K562 (cell line): ENCODE data around the gene MPZL1. TPM values are rescaled to one million over a fixed set of nuclear protein-coding genes. Genes with fewer than 3 reads are reported as not detected.

Experiments
- ATF7 ChIP-seq: fragments of 450-650 bp; IDR thresholded peaks from 2 replicates; pipeline ENCODE4 v1.7.1; 2014; ENCODE audit warnings: mild to moderate bottlenecking, moderate library complexity
- CTCFL ChIP-seq: IDR thresholded peaks from 2 replicates; pipeline ENCODE4 v1.6.1; 2011; ENCODE audit warnings: borderline replicate concordance, low read depth, mild to moderate bottlenecking, moderate library complexity, low read length; ENCODE audit not compliant: insufficient read depth, poor library complexity, severe bottlenecking
- E2F3 ChIP-seq: fragments of 250-450 bp; sonication (Bioruptor Pico); IDR thresholded peaks from 2 replicates; pipeline ENCODE4 v1.4.0; 2020; ENCODE audit warnings: mild to moderate bottlenecking
- GTF2F1 ChIP-seq: IDR thresholded peaks from 2 replicates; pipeline ENCODE4 v1.6.1; 2011; ENCODE audit warnings: low read depth, low read length, improper control_type of control experiment
- IRF2 ChIP-seq: sonication (generic); formaldehyde crosslinking; IDR thresholded peaks from 2 replicates; pipeline ENCODE4 v1.8.1; 2022; ENCODE audit warnings: mild to moderate bottlenecking, missing genetic modification reagents
- MBD1 ChIP-seq: fragments of 250-450 bp; sonication (Bioruptor Pico); IDR thresholded peaks from 2 replicates; pipeline ENCODE4 v1.8.0; 2022; ENCODE audit warnings: inconsistent platforms
- RBM14 ChIP-seq: fragments of 200-400 bp; formaldehyde crosslinking; IDR thresholded peaks from 2 replicates; pipeline ENCODE4 v1.6.1; 2018; ENCODE audit warnings: low read depth, mild to moderate bottlenecking, low read length, moderate library complexity, borderline replicate concordance; ENCODE audit not compliant: insufficient read depth
- STAT6 ChIP-seq: sonication (generic); formaldehyde crosslinking; IDR thresholded peaks from 2 replicates; pipeline ENCODE4 v1.8.1; 2023; ENCODE audit warnings: mild to moderate bottlenecking, missing genetic modification reagents
- TARDBP ChIP-seq: fragments of 450-650 bp; IDR thresholded peaks from 2 replicates; pipeline ENCODE4 v1.6.1; 2016
- TEAD4 ChIP-seq, 2 experiments: sonication (generic) in 1 of 2; formaldehyde crosslinking in 1 of 2; IDR thresholded peaks; 2 replicates each; pipeline versions ENCODE4 v1.6.1 to v1.8.0; 2012 to 2022; ENCODE audit warnings: borderline replicate concordance in 1 of 2, inconsistent platforms in 1 of 2, low read length in 1 of 2, mild to moderate bottlenecking in 1 of 2, missing genetic modification reagents in 1 of 2
- THAP7 ChIP-seq: fragments of 250-450 bp; sonication (Bioruptor Pico); IDR thresholded peaks from 2 replicates; pipeline ENCODE4 v1.5.0; 2021
- WHSC1 ChIP-seq: IDR thresholded peaks from one replicate; pipeline ENCODE4 v1.6.1; 2012; ENCODE audit warnings: low read length, control low read depth, inconsistent platforms
- ZBTB33 ChIP-seq: sonication (generic); formaldehyde crosslinking; IDR thresholded peaks from 2 replicates; pipeline ENCODE4 v1.8.1; 2023; ENCODE audit warnings: mild to moderate bottlenecking, missing genetic modification reagents
- ZNF740 ChIP-seq, 3 experiments: fragments of 200-800 bp in 1 of 3; sonication (Bioruptor generic) in 1 of 3; sonication (generic) in 1 of 3; formaldehyde crosslinking in 1 of 3; IDR thresholded peaks; 2 replicates each; pipeline versions ENCODE4 v1.6.1 to v1.8.0; 2016 to 2022; ENCODE audit warnings: mild to moderate bottlenecking in 2 of 3, missing compliant biosample characterization in 2 of 3, missing genetic modification characterization in 2 of 3, missing genetic modification reagents in 1 of 3
- ZNF785 ChIP-seq: fragments of 250-450 bp; sonication (Bioruptor Pico); IDR thresholded peaks from 2 replicates; pipeline ENCODE4 v1.4.0; 2020; ENCODE audit warnings: mild to moderate bottlenecking
- polyA plus RNA-seq, 8 experiments: library from polyadenylated mRNA; depleted of rRNA in 4 of 8; stranded (reverse) in 5 of 8; unstranded in 3 of 8; fragments of >200 nt; fragmentation: Nextera tagmentation in 2 of 8; fragmentation: Illumina TruSeq in 1 of 8; extraction: Ambion mirVana in 2 of 8; extraction: Trizol in 1 of 8; gene quantifications; 2 replicates each; pipeline versions ENCODE4 v1.2.1 to v1.2.3, GENCODE V29; 2011 to 2014; ENCODE audit warnings: inconsistent platforms in 1 of 8, missing spikeins in 1 of 8
- total RNA-seq, 7 experiments: library from RNA; depleted of rRNA in 6 of 7; stranded (reverse); fragments of >200 nt in 6 of 7; fragmentation: Illumina TruSeq in 2 of 7; extraction: Trizol in 2 of 7; gene quantifications; 2 replicates each; pipeline versions ENCODE4 v1.2.1 to v1.2.3, GENCODE V29; 2011 to 2021; ENCODE audit warnings: low replicate concordance in 1 of 7

MPZL1 gene
- total and polyA plus RNA-seq, 9 of the 15 experiments (the other 6 are each of a cell fraction or from before 2014, with no cell fraction given), result 14.5 to 153 (median 66.5) TPM

GRCh38 chr1:167714439-167715156, 7.2 kb upstream of the MPZL1 start (continued):
- TF ChIP-seq ZNF785 (CRISPR knock-in tag) (no peak), WHSC1 (no peak), STAT6 (peak; percentile 92), RBM14 (no peak), CTCFL (no peak), TEAD4 (IDR thresholded peaks at IDR 0.05; ENCODE audit: low read length) (peak; percentile 89), TEAD4 (CRISPR knock-in tag; IDR thresholded peaks at IDR 0.05; ENCODE audit: borderline replicate concordance) (peak; percentile 86), ZNF740 (CRISPR knock-in tag; IDR thresholded peaks at IDR 0.05) (peak; percentile 87), ZNF740 (tag; IDR thresholded peaks at IDR 0.05) (peak in 1 of 2 experiments; percentile 46; a peak in 1 of 4 replicates), TARDBP (peak; percentile 90), GTF2F1 (no peak), IRF2 (CRISPR knock-in tag) (no peak), MBD1 (CRISPR knock-in tag) (no peak), ZBTB33 (peak; percentile 86), E2F3 (CRISPR knock-in tag) (peak; percentile 89), THAP7 (CRISPR knock-in tag) (no peak; the same call in 1 of the 2 replicates), ATF7 (peak; percentile 84)
